K562 (cell line): ENCODE results near the gene CABP2. TPM values are rescaled to one million over a fixed set of nuclear protein-coding genes. Genes with fewer than 3 reads are reported as not detected.
A peak's percentile ranks its signal among the peaks of the same experiment; 100 is the strongest.

Experiments used
- ATAC-seq: fragments of 200-7000 bp; cut with Tn5 transposase; 3 replicates; pipeline ENCODE4 v1.9.1; 2020; ENCODE audit warnings: moderate library complexity
- BruUV-seq: library from RNA; stranded (reverse); fragments of 400-500 nt; replicated peaks from 2 replicates; lab custom pipeline; 2021; lab: Mats Ljungman, UMichigan
- CTCF ChIA-PET: fragments of 300-600 bp; formaldehyde crosslinking; extraction: SDS; loops from one replicate; lab custom pipeline; 2021; ENCODE audit warnings: low intra/inter-chr PET ratio; lab: Yijun Ruan, JAX
- POLR2A ChIA-PET: fragments of 300-600, 350-650 bp; sonication (Branson Sonifier 250); formaldehyde crosslinking; extraction: SDS; loops from one replicate; lab custom pipeline; 2021; ENCODE audit warnings: antibody characterized with exemption, inconsistent platforms; lab: Yijun Ruan, JAX
- DNase-seq, 4 experiments: peaks; one replicate each; pipeline versions ENCODE4 v3.0.0 to v3.0.0-alpha.2; 2011 to 2018; ENCODE audit warnings: low spot score in 3 of 4, mixed read lengths in 3 of 4; ENCODE audit errors: extremely low read depth in 1 of 4
- FAIRE-seq: peaks from 2 replicates; lab custom pipeline; 2011; peaks lifted over from hg19 to GRCh38; lab: Jason Lieb, UNC
- H2AFZ ChIP-seq: 2 replicates; pipeline ENCODE4 v1.6.0; 2011; ENCODE audit warnings: low read depth, low read length, control low read depth, inconsistent platforms
- H3K27ac ChIP-seq: fragments of 200-600 bp; 3 replicates; pipeline ENCODE4 v1.8.0; 2011; ENCODE audit warnings: low read depth, mild to moderate bottlenecking, control low read depth, inconsistent platforms, low read length, moderate library complexity, mixed read lengths; ENCODE audit errors: extremely low read depth
- H3K27me3 ChIP-seq, 2 experiments: fragments of 300-600 bp in 1 of 2; 2 replicates in 1 of 2; 3 replicates in 1 of 2; pipeline versions ENCODE4 v1.6.0 to v1.8.0; 2011; ENCODE audit warnings: inconsistent platforms in 2 of 2, low read length in 2 of 2, mild to moderate bottlenecking in 1 of 2, mixed read lengths in 1 of 2, moderate library complexity in 1 of 2; ENCODE audit not compliant: control insufficient read depth in 2 of 2, insufficient read depth in 2 of 2
- H3K36me3 ChIP-seq: fragments of 300-600 bp; 3 replicates; pipeline ENCODE4 v1.8.0; 2011; ENCODE audit warnings: mild to moderate bottlenecking, low read length, inconsistent platforms; ENCODE audit not compliant: control insufficient read depth, insufficient read depth
- H3K4me1 ChIP-seq, 2 experiments: fragments of 200-600 bp in 1 of 2; replicated peaks in 1 of 2; 2 replicates in 1 of 2; 3 replicates in 1 of 2; pipeline versions ENCODE4 v1.5.1 to v1.8.0; 2011; ENCODE audit warnings: inconsistent platforms in 2 of 2, low read length in 2 of 2, mild to moderate bottlenecking in 1 of 2, mixed read lengths in 1 of 2, moderate library complexity in 1 of 2; ENCODE audit not compliant: control insufficient read depth in 2 of 2, insufficient read depth in 2 of 2
- H3K4me2 ChIP-seq: 2 replicates; pipeline ENCODE4 v1.6.1; 2011; ENCODE audit warnings: low read length, control low read depth, inconsistent platforms, mixed read lengths; ENCODE audit not compliant: insufficient read depth
- H3K4me3 ChIP-seq: fragments of 200-600 bp; sonication (generic), shearing (Covaris generic); 2 replicates; pipeline ENCODE4 v1.5.1; 2016; ENCODE audit warnings: control low read depth, inconsistent platforms
- H3K79me2 ChIP-seq: fragments of 200-600 bp; 3 replicates; pipeline ENCODE4 v1.8.0; 2011; ENCODE audit warnings: low read length, inconsistent platforms; ENCODE audit not compliant: control insufficient read depth, insufficient read depth
- H3K9ac ChIP-seq, 2 experiments: 2 replicates each; pipeline versions ENCODE4 v1.6.0 to v1.6.1; 2011; ENCODE audit warnings: low read depth in 2 of 2, low read length in 2 of 2, control low read depth in 1 of 2, inconsistent platforms in 1 of 2, mild to moderate bottlenecking in 1 of 2, mixed read lengths in 1 of 2; ENCODE audit not compliant: insufficient read depth in 1 of 2
- H3K9me1 ChIP-seq: one replicate; pipeline ENCODE4 v1.6.0; 2011; ENCODE audit warnings: inconsistent platforms, mild to moderate bottlenecking, low read length, moderate library complexity; ENCODE audit not compliant: control insufficient read depth, insufficient read depth
- H3K9me3 ChIP-seq: replicated peaks from 2 replicates; pipeline ENCODE4 v1.5.1; 2011; ENCODE audit warnings: low read depth, low read length, inconsistent platforms; ENCODE audit not compliant: control insufficient read depth, insufficient read depth
- H4K20me1 ChIP-seq: replicated peaks from 2 replicates; pipeline ENCODE4 v1.6.1; 2011; ENCODE audit warnings: low read length, inconsistent platforms, mixed read lengths; ENCODE audit not compliant: control insufficient read depth, insufficient read depth
- CBFA2T3 ChIP-seq: fragments of 450-650 bp; IDR thresholded peaks from 2 replicates; pipeline ENCODE4 v1.6.1; 2017
- DNMT1 ChIP-seq: fragments of 450-650 bp; IDR thresholded peaks from 2 replicates; pipeline ENCODE4 v1.6.1; 2016; ENCODE audit warnings: antibody characterized with exemption, mild to moderate bottlenecking
- HMBOX1 ChIP-seq: sonication (generic); IDR thresholded peaks from 2 replicates; pipeline ENCODE4 v1.6.1; 2016
- ID3 ChIP-seq, 2 experiments: fragments of 250-450 bp in 1 of 2; fragments of 450-650 bp in 1 of 2; sonication (Bioruptor Pico) in 1 of 2; IDR thresholded peaks; 2 replicates each; pipeline versions ENCODE4 v1.6.1 to v1.8.0; 2016 to 2021; ENCODE audit warnings: mild to moderate bottlenecking in 2 of 2, moderate library complexity in 2 of 2, missing compliant biosample characterization in 1 of 2, missing genetic modification characterization in 1 of 2
- ILK ChIP-seq: fragments of 450-650 bp; IDR thresholded peaks from 2 replicates; pipeline ENCODE4 v1.6.1; 2016; ENCODE audit warnings: missing genetic modification characterization, low read depth, mild to moderate bottlenecking, missing compliant biosample characterization, moderate library complexity, borderline replicate concordance
- NFYB ChIP-seq: IDR thresholded peaks from 2 replicates; pipeline ENCODE4 v1.6.1; 2011; ENCODE audit warnings: mild to moderate bottlenecking, moderate library complexity; ENCODE audit not compliant: insufficient read length; ENCODE audit errors: extremely low read depth
- POLR2AphosphoS2 ChIP-seq: IDR thresholded peaks from 2 replicates; pipeline ENCODE4 v1.6.1; 2012; ENCODE audit warnings: low read length, improper control_type of control experiment
- ZNF395 ChIP-seq: fragments of 200-800 bp; sonication (Bioruptor generic); IDR thresholded peaks from 2 replicates; pipeline ENCODE4 v1.6.1; 2017; ENCODE audit warnings: missing genetic modification characterization, missing compliant biosample characterization
- WGBS: fragments of 100-300 bp; shearing (Covaris generic); methylation state at CpG from one replicate; pipeline ENCODE4 v1.1.6; 2016; ENCODE audit warnings: low coverage, mixed read lengths; ENCODE audit not compliant: insufficient coverage; ENCODE audit errors: missing lambda C conversion rate; 5-methylcytosine and 5-hydroxymethylcytosine counted together
- in situ Hi-C: fragments of 300-500 bp; cut with MboI; formaldehyde crosslinking; loops from 4 replicates; pipeline ENCODE4 v1.15.0; 2018; ENCODE audit warnings: inconsistent platforms, mixed read lengths
- intact Hi-C: fragments of 100-400 bp; cut with micrococcal nuclease; formaldehyde crosslinking; loops from 2 replicates; pipeline ENCODE4 v1.14.2; 2022
- polyA plus RNA-seq, 8 experiments: library from polyadenylated mRNA; depleted of rRNA in 4 of 8; stranded (reverse) in 5 of 8; unstranded in 3 of 8; fragments of >200 nt; fragmentation: Nextera tagmentation in 2 of 8; fragmentation: Illumina TruSeq in 1 of 8; extraction: Ambion mirVana in 2 of 8; extraction: Trizol in 1 of 8; gene quantifications; 2 replicates each; pipeline versions ENCODE4 v1.2.1 to v1.2.3, GENCODE V29; 2011 to 2014; ENCODE audit warnings: inconsistent platforms in 1 of 8, missing spikeins in 1 of 8
- total RNA-seq, 7 experiments: library from RNA; depleted of rRNA in 6 of 7; stranded (reverse); fragments of >200 nt in 6 of 7; fragmentation: Illumina TruSeq in 2 of 7; extraction: Trizol in 2 of 7; gene quantifications; 2 replicates each; pipeline versions ENCODE4 v1.2.1 to v1.2.3, GENCODE V29; 2011 to 2021; ENCODE audit warnings: low replicate concordance in 1 of 7

CABP2 gene
- total and polyA plus RNA-seq, 9 of the 15 experiments (the other 6 are each of a cell fraction or from before 2014, with no cell fraction given) = not detected

GRCh38 chr11:67571443-67571842 is 48.2 kb upstream of the CABP2 start (continued):
- TF ChIP-seq NFYB (peak; percentile 81), CBFA2T3 (peak; percentile 63), DNMT1 (no peak), POLR2AphosphoS2 (no peak), ILK (tag) (no peak)

DNA sequence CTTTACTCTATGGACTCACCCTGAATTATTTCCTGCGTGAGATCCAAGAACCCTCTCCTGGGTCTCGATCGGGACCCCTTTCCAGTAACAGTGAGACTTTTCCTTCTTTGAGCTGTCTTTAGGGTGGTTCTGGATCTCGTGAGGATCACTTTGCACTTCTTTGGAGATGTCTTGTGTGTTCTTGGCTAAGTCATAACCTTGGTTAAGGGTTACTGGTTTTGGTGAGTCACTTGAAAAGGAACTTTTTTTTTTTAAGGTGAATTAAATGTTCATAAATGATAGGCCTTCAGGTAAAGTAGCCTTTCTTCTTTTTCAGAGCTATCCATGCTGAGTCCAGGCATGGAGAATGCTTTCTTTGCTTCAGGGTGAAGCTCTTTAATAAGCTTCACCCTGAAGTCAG is 41.0 kb upstream of the CABP2 start:
- Histone ChIP-seq H3K27me3 (no peaks in the 10 kb centered on the region; a peak in 1 of 5 replicates), H3K36me3 (no peaks in the 10 kb centered on the region), H3K27ac (peak overlapping the region; percentile 26; the same call in 2 of the 3 replicates), H3K9me3 (no peaks in the 10 kb centered on the region), H3K4me1 (peaks cover 5 to 15% of the 10 kb centered on the region in 2 experiments; a peak in 3 of 5 replicates), H3K4me3 (no peak overlapping the region), H3K79me2 (no peaks in the 10 kb centered on the region), H3K4me2 (peak overlapping the region; percentile 6; the same call in 1 of the 2 replicates), H3K9ac (0 out of 4 replicates have a peak overlapping the region, but pooled peaks of 1 of the 2 experiments have one; percentile 13), H4K20me1 (no peaks in the 10 kb centered on the region), H2AFZ (peak overlapping the region; percentile 87), H3K9me1 (no peaks in the 10 kb centered on the region)
- 46% methylated on average over 4 of the region's 4 CpGs for WGBS
- BruUV-seq = no TSS peak
- FAIRE-seq (no peak), ATAC-seq (peak; percentile 32; the same call in 1 of the 3 replicates), DNase-seq (no peak)
- CTCF ChIA-PET = no interaction called here
- intact Hi-C loops = no loop called here
- POLR2A ChIA-PET = interaction anchor here (0.6 to 1.2 kb wide), 6 partner anchors 13 to 145 kb away, joined by 3 to 5 read pairs (median 4); no protein-coding TSS in a partner anchor
- 0 out of 2 replicates have a peak, but pooled peaks have one; percentile 14 for TF ChIP-seq ZNF395 (CRISPR knock-in tag)
- no peak for TF ChIP-seq ID3 (CRISPR knock-in tag; IDR thresholded peaks at IDR 0.05)
- no peak for TF ChIP-seq ID3 (tag; IDR thresholded peaks at IDR 0.05)
- TF ChIP-seq HMBOX1 = peak; percentile 32; the same call in 1 of the 2 replicates
- in situ Hi-C loops = no loop called here
